Measurements from ENCODE around the gene MALRD1. TPM values are rescaled to one million over a fixed set of nuclear protein-coding genes. Genes with fewer than 3 reads are reported as not detected.

The MALRD1 gene
- total RNA-seq, 1 donor from 2014 or later = 1.1 TPM

DNA sequence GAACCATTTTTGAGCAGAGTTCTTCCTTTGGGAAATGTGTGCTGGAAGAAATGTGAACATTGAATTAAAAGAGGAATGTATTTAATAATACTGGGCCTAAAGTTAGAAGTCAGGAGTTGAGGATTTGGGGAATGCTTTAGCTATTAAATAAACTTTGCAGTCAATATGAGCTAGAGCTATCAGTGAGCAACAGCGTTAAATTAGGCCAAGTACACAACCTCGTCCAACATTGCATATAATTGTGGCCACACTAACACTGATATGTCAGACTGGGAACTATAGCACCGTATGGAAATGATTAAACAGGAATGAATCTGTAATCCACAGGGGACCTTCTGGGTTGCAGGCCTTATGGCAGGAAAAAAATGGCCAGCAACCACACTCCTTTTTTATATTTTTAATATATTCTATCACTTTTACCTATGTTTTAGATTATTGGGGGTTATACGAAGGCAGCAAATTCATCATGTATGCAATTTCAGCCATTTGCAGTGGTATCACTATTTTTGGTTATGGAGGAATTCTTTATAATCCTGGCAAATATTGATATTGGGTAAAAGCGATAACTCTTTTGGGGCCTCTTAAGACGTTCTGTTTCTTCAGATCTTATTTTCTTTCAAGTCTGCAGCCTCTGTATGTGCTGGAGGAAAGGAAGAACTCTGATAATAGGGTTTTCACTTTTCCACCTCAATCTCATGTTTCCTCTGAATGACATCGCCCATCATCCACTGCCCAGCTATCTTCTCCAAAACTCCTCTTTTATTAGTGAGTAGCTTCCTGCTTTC lies 531.4 kb downstream of the MALRD1 start:
- intact Hi-C loops (cut with DNase I) = no loop called here
- no peak for ATAC-seq (ENCODE audit: poor library complexity)
- no peak for DNase-seq

- DNase-seq (no peak), ATAC-seq (ENCODE audit: poor library complexity) (no peak)
- intact Hi-C loops (cut with DNase I) = no loop called here
Measured at GRCh38 chr10:19580691-19581090, 532.1 kb downstream of the MALRD1 start.

GRCh38 chr10:19588608-19589007 lies 540.0 kb downstream of the MALRD1 start:
- DNase-seq (no peak), ATAC-seq (ENCODE audit: poor library complexity) (no peak)
- intact Hi-C loops (cut with DNase I) = no loop called here

GRCh38 chr10:19592276-19592675 lies 543.7 kb downstream of the MALRD1 start:
- DNase-seq (no peak), ATAC-seq (ENCODE audit: poor library complexity) (no peak)

GRCh38 chr10:19595212-19595845 lies 546.7 kb downstream of the MALRD1 start:
- intact Hi-C loops (cut with DNase I) = no loop called here
- DNase-seq (no peak), ATAC-seq (ENCODE audit: poor library complexity) (no peak)

More at GRCh38 chr10:19592276-19592675, 543.7 kb downstream of the MALRD1 start:
- intact Hi-C loops (cut with DNase I) = no loop called here

DNA sequence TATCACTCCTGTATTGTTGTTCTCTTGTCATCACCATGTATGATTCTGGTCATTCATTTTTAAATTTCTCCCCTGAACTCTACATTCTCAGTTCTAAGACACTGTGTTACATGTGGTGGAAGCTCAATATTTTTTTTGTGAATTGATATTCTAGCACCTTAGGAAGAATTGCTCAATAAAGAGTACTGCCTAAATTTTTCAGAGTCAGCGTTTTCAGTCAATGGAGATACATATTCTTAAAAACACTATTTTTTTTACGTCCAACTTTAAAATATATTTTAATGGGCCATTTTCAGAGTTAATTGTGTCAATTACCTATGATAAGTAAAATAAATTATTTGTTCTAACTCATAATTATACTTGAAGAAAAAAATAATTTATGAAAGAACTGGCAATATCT lies 557.2 kb downstream of the MALRD1 start:
- DNase-seq = no peak
- ATAC-seq (ENCODE audit: poor library complexity) = no peak
- intact Hi-C loops (cut with DNase I) = no loop called here

GRCh38 chr10:19606968-19607367 lies 558.4 kb downstream of the MALRD1 start:
- intact Hi-C loops (cut with DNase I) = no loop called here
- ATAC-seq (ENCODE audit: poor library complexity) = no peak
- DNase-seq = no peak

GRCh38 chr10:19611775-19612174 lies 563.2 kb downstream of the MALRD1 start:
- ATAC-seq (ENCODE audit: poor library complexity) (no peak), DNase-seq (no peak)
- intact Hi-C loops (cut with DNase I) = no loop called here

- no peak for DNase-seq
- no peak for ATAC-seq (ENCODE audit: poor library complexity)
- intact Hi-C loops (cut with DNase I) = no loop called here
Measured at GRCh38 chr10:19616966-19617365, 568.4 kb downstream of the MALRD1 start.

DNA sequence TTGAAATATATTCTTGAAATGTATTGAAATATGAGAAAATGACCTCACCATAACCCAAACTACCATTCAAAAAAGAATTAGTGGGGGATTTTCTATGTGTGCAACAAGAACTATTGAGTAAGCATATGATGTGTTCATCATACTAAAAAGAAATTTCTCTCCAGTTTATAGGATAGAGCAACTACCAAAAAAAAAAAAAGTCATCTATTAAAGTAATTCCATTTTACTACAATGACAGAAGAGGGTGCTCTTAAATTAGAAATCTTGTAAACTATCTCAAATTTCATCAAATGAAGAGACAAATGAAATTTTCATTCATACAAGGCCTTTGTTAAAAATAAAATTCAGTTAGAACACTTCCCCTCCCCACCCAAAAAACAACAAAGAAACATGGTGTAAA lies 572.2 kb downstream of the MALRD1 start:
- no peak for ATAC-seq (ENCODE audit: poor library complexity)
- no peak for DNase-seq
- intact Hi-C loops (cut with DNase I) = no loop called here

DNA sequence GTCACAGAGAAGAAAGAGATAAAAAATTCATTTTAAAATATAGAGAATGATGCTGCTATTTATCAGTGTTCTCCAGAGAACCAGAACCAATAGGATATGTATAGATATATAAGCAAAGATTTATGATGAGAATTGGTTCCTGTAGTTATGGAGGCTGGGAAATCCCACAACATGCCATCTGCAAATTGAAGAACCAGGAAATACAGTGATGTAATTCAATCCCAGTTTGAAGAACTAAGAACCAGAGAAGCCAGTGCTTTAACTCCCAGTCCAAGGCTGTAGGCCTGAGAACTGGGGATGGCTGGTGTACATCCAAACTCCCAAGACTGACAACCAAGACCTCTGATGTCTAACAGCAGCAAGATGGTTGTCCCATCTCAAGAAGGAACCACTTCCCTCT lies 574.7 kb downstream of the MALRD1 start:
- ATAC-seq (ENCODE audit: poor library complexity) (no peak), DNase-seq (no peak)
- intact Hi-C loops (cut with DNase I) = no loop called here

DNA sequence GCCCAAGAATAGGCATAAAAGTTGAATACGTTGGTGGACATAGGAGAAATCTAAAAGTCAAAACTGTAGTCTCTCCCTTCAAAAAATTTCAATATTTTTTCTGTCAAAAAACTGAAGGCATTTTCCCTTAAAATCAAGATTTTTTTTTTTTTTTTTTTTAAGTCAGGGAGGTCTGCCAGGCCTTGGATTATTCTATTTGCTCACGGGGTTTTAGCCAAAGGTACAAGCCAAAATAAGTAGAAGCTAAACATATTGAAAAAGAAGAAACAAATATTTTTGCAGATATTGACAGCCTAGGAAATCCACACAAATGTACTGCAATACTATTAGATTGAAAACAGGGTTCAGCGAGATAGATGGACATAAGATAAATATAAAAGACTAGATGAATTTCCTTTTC lies 577.6 kb downstream of the MALRD1 start:
- DNase-seq (no peak), ATAC-seq (ENCODE audit: poor library complexity) (no peak)
- intact Hi-C loops (cut with DNase I) = no loop called here

GRCh38 chr10:19628767-19629560 lies 580.4 kb downstream of the MALRD1 start:
- peak; percentile 33 for ATAC-seq (ENCODE audit: poor library complexity)
- DNase-seq = no peak
- intact Hi-C loops (cut with DNase I) = no loop called here

DNA sequence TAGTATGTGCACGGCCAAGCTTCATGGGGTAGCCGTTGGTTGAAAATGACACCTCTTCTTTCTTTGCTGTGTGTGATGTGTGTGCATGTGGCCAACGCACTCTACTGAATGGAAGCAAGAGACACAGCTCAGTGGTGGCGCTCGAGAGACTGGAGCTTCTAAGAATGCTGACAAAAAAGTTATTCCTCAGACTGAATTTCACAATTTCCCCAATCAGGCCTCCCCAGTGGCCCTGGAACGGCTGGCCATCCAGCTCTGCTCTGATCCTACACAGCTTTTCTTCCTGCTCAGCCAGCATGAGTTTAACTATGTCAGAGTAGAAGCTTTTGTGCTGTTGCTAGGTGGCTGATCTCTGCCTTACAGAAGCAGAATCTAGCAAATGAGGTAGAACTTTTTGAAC lies 581.0 kb downstream of the MALRD1 start:
- peak; percentile 97 for ATAC-seq (ENCODE audit: poor library complexity)
- intact Hi-C loops (cut with DNase I) = no loop called here
- peak; percentile 85 for DNase-seq

- intact Hi-C loops (cut with DNase I) = no loop called here
- no peak for ATAC-seq (ENCODE audit: poor library complexity)
- no peak for DNase-seq
Measured at GRCh38 chr10:19634163-19634562, 585.6 kb downstream of the MALRD1 start.

DNA sequence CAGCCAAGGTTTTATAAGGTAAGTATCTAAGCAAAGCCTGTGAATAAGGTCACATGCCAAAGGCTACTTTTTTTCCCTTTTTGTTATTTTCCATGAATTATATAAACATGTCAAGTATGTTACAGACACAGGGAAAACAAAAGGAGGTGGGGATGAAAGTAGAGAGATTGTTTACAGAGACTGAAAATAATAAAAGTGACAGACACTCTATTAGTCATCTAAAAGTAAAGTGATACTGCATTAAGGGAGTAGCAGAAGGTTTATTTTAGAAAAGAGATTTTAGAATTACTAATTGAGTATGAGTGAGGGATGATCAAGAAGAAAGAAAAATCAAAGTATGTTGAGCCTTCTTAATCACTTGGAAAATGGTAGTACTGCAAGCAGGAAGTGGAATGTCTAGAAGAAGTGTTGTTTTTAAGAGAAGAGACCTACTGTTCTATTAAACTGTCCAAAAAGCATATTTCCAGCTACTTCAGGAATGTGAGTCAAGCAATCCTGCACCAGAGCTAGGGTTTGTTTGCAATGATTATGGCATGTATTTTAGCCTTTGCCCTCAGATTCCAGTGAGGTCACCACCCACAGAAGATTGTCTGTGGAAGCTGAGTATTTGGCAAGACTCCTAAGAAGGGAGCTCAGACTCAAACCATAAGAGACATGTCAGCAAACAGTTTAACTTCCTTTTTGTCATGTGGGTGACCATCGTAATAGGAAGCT lies 589.7 kb downstream of the MALRD1 start:
- ATAC-seq (ENCODE audit: poor library complexity) (peak; percentile 81), DNase-seq (no peak)
- intact Hi-C loops (cut with DNase I) = no loop called here

- no peak for DNase-seq
- intact Hi-C loops (cut with DNase I) = no loop called here
- peak; percentile 41 for ATAC-seq (ENCODE audit: poor library complexity)
Measured at GRCh38 chr10:19638896-19639233, 590.3 kb downstream of the MALRD1 start.

- ATAC-seq (ENCODE audit: poor library complexity) (no peak), DNase-seq (no peak)
- intact Hi-C loops (cut with DNase I) = no loop called here
Measured at GRCh38 chr10:19640566-19641263, 592.1 kb downstream of the MALRD1 start.

DNA sequence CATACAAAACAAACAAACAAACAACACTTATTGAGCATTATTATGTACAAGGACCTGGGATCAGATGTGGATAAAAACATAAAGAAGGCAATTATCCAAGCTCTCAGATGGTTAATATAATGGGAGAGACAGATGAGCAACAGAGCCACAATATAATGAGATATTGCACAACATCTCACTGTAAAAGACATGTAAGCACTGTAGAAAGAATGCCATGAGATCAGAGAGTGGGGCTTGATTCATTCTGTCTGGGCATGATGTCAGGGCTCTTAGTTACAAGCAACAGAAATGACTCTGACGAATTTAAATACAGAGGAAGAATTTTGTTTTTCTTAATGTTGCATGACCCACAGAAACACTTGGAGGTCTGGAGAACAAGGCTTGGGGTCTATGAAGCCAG lies 602.9 kb downstream of the MALRD1 start:
- intact Hi-C loops (cut with DNase I) = no loop called here
- DNase-seq = no peak
- no peak for ATAC-seq (ENCODE audit: poor library complexity)
